SK-N-SH treated with all-trans-retinoic acid at 6 μM for 48 hours (cell line): ENCODE data around the gene LRP2.

Source experiments
- ARNTL ChIP-seq: fragments of 450-650 bp; formaldehyde crosslinking; IDR thresholded peaks from 2 replicates; pipeline ENCODE4 v1.5.0; 2020; ENCODE audit warnings: low read depth, mild to moderate bottlenecking, moderate library complexity, borderline replicate concordance
- CREB5 ChIP-seq: fragments of 250-450 bp; sonication (Bioruptor Pico); IDR thresholded peaks from 2 replicates; pipeline ENCODE4 v1.5.1; 2020; ENCODE audit warnings: low read depth, mild to moderate bottlenecking, moderate library complexity
- CSRNP3 ChIP-seq: fragments of 250-450 bp; sonication (Bioruptor Pico); IDR thresholded peaks from 2 replicates; pipeline ENCODE4 v1.5.1; 2021; ENCODE audit warnings: mild to moderate bottlenecking, moderate library complexity
- PPARA ChIP-seq: fragments of 250-450 bp; sonication (Bioruptor Pico); IDR thresholded peaks from 2 replicates; pipeline ENCODE4 v1.5.0; 2020; ENCODE audit warnings: mild to moderate bottlenecking, borderline replicate concordance
- RARB ChIP-seq: fragments of 250-450 bp; sonication (Bioruptor Pico); IDR thresholded peaks from 2 replicates; pipeline ENCODE4 v1.8.0; 2021; ENCODE audit warnings: mild to moderate bottlenecking, moderate library complexity
- SNAI2 ChIP-seq: fragments of 250-450 bp; sonication (Bioruptor Pico); IDR thresholded peaks from 2 replicates; pipeline ENCODE4 v1.5.0; 2020; ENCODE audit warnings: mild to moderate bottlenecking, moderate library complexity
- TSHZ2 ChIP-seq: fragments of 250-450 bp; sonication (Bioruptor Pico); IDR thresholded peaks from 2 replicates; pipeline ENCODE4 v1.5.0; 2020; ENCODE audit warnings: mild to moderate bottlenecking, moderate library complexity
- ZFP30 ChIP-seq: fragments of 450-650 bp; formaldehyde crosslinking; IDR thresholded peaks from 2 replicates; pipeline ENCODE4 v1.5.0; 2022; ENCODE audit warnings: mild to moderate bottlenecking, moderate library complexity
- ZNF565 ChIP-seq: fragments of 450-650 bp; formaldehyde crosslinking; conservative IDR thresholded peaks from 2 replicates; pipeline ENCODE4 v1.5.0; 2020; ENCODE audit warnings: low read depth, mild to moderate bottlenecking, moderate library complexity

GRCh38 chr2:169303579-169304305, 58.6 kb downstream of the LRP2 start:
- TF ChIP-seq RARB (no peak), ZFP30 (CRISPR knock-in tag) (no peak), CSRNP3 (CRISPR knock-in tag) (no peak), ZNF565 (CRISPR knock-in tag) (no peak), SNAI2 (CRISPR knock-in tag) (no peak), PPARA (CRISPR knock-in tag) (no peak), CREB5 (CRISPR knock-in tag) (no peak), ARNTL (CRISPR knock-in tag) (no peak), TSHZ2 (CRISPR knock-in tag) (no peak)
